Measurements from ENCODE around the gene C1QBP.
"Not testable (repeated sequence)": the region's sequence is repeated elsewhere in the genome, so short reads cannot be mapped to it uniquely, and the experiment has no call there.

The C1QBP gene

DNA sequence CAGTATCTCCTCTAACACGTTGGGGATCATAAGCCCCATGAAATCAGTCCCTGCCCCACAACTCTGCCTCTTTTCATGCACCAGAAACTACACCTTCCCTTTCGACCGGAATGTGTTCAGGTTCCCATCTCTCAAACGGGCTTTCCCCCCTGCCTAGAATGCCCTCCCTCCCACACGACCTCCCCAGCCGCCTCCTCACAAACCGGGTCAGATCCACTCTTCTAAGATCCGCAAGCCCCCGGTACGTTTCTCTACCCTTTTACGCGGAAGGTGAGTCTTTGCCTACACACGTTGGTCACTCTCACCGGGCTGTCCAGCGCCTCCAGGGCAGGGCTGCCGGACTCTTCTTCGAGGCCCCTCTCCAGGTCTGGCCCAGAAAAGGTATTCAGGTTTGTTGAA is 29.1 kb upstream of the C1QBP start:
- no peak for DNase-seq (ENCODE audit: low read depth, low spot score)
- H3K4me3 ChIP-seq (ENCODE audit: low read length) = peak overlapping the region; percentile 90
- WGBS (ENCODE audit: insufficient coverage, insufficient read length) = no CpG with 5 or more reads among the region's 17 CpGs
- no peaks in the 10 kb centered on the region for H3K9me3 ChIP-seq (ENCODE audit: control insufficient read depth, insufficient read depth, low read length)
- no peaks in the 10 kb centered on the region; the same call in 1 of the 2 replicates for H3K36me3 ChIP-seq (ENCODE audit: control insufficient read depth, insufficient read depth, low read length)
- H3K27ac ChIP-seq (ENCODE audit: low read length) = no peak overlapping the region
- H3K4me1 ChIP-seq (ENCODE audit: control insufficient read depth, insufficient read depth, low read length) = no peaks in the 10 kb centered on the region
- H3K27me3 ChIP-seq (ENCODE audit: control insufficient read depth, insufficient read depth, low read length) = no peaks in the 10 kb centered on the region

DNA sequence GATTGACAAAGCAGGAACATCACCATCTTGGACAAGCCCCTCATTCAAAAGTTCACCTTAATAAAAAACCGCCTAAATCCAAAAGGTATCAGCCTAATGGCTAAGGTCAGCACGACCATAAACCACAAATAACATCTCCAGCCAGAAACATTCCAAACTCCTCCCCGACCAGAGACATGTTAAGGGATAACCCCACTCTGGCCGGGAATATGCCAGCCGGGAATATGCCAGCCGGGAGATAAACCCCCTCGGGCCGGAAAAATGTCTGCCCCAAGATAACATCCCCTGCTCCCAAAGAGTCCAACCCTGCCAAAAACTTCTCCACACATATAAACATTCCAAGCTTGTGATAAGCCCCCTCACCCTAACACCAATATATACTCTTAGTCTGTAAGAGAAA is 28.5 kb upstream of the C1QBP start:
- no peak for DNase-seq (ENCODE audit: low read depth, low spot score)
- Histone ChIP-seq H3K4me3 (ENCODE audit: low read length) (peak overlapping the region; percentile 90; the same call in 1 of the 2 replicates), H3K27ac (ENCODE audit: low read length) (no peak overlapping the region), H3K36me3 (ENCODE audit: control insufficient read depth, insufficient read depth, low read length) (no peaks in the 10 kb centered on the region; the same call in 1 of the 2 replicates), H3K9me3 (ENCODE audit: control insufficient read depth, insufficient read depth, low read length) (no peaks in the 10 kb centered on the region), H3K27me3 (ENCODE audit: control insufficient read depth, insufficient read depth, low read length) (no peaks in the 10 kb centered on the region), H3K4me1 (ENCODE audit: control insufficient read depth, insufficient read depth, low read length) (no peaks in the 10 kb centered on the region)
- WGBS (ENCODE audit: insufficient coverage, insufficient read length) = no CpG with 5 or more reads among the region's 8 CpGs

DNA sequence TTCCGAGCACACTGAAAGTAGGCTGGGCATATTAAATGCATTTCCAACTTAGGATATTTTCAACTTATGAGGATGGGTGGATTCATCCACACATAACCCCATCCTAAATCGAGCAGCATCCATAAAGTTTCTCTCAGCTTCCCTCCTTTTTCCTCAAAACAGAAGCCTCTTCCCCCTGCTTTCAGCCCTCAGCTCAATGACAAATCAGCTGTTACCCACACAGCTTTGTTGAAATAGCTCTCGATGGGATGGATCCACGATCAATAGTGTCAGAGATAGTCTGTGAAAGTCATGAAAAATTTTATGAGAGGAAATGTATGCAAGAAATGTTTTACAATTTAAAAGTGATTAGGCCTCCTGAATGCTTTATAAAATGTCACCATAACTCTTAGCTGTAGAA is 27.3 kb upstream of the C1QBP start:
- WGBS (ENCODE audit: insufficient coverage, insufficient read length) = no CpG with 5 or more reads among the region's 4 CpGs
- H3K4me1 ChIP-seq (ENCODE audit: control insufficient read depth, insufficient read depth, low read length) = no peaks in the 10 kb centered on the region
- no peak overlapping the region for H3K27ac ChIP-seq (ENCODE audit: low read length)
- no peaks in the 10 kb centered on the region; the same call in 1 of the 2 replicates for H3K36me3 ChIP-seq (ENCODE audit: control insufficient read depth, insufficient read depth, low read length)
- H3K9me3 ChIP-seq (ENCODE audit: control insufficient read depth, insufficient read depth, low read length) = no peaks in the 10 kb centered on the region
- H3K4me3 ChIP-seq (ENCODE audit: low read length) = no peak overlapping the region
- H3K27me3 ChIP-seq (ENCODE audit: control insufficient read depth, insufficient read depth, low read length) = no peaks in the 10 kb centered on the region
- no peak for DNase-seq (ENCODE audit: low read depth, low spot score)

DNA sequence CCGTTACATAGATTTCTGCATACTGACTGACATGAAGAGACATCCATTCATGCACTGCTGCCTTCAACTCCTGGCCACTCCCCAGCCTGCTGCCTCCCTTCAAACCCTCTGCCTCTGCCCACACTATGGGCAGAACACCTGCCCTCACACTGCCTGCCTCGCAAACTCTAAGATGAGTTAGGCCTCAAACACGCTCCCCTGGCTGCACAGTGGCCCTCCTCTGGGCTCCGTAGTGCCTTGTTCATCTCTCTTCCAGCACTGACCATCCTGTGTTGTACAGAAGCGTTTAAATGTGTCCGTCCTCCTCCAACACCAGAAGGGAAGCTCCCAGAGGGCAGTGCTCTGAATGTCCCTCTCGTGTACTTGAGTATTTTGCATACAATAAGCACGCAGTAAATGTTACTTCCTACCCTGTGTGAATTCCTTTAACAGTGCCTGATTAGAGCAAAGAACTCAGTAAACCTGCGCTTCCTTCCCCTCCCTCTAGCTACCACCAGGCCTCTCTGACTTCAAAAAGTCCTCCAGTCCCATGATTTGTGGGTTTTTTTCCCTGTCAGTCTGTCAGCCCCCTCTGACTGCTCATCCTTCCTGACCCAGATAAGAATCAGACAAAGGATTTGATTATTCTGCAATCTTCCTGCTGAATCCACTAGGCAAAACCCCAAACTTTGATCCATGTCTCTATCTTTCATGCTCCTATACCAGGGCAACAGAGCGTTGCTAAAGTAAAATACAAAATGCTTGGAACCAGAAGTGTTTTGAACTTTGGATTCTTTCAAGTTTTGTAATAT is 26.0 kb upstream of the C1QBP start:
- Histone ChIP-seq H3K4me3 (ENCODE audit: low read length) (no peak overlapping the region), H3K36me3 (ENCODE audit: control insufficient read depth, insufficient read depth, low read length) (peaks cover 5% of the 10 kb centered on the region; the same call in 1 of the 2 replicates), H3K27me3 (ENCODE audit: control insufficient read depth, insufficient read depth, low read length) (no peaks in the 10 kb centered on the region), H3K27ac (ENCODE audit: low read length) (no peak overlapping the region), H3K4me1 (ENCODE audit: control insufficient read depth, insufficient read depth, low read length) (no peaks in the 10 kb centered on the region), H3K9me3 (ENCODE audit: control insufficient read depth, insufficient read depth, low read length) (no peaks in the 10 kb centered on the region)
- WGBS (ENCODE audit: insufficient coverage, insufficient read length) = no CpG with 5 or more reads among the region's 10 CpGs
- no peak for DNase-seq (ENCODE audit: low read depth, low spot score)

DNA sequence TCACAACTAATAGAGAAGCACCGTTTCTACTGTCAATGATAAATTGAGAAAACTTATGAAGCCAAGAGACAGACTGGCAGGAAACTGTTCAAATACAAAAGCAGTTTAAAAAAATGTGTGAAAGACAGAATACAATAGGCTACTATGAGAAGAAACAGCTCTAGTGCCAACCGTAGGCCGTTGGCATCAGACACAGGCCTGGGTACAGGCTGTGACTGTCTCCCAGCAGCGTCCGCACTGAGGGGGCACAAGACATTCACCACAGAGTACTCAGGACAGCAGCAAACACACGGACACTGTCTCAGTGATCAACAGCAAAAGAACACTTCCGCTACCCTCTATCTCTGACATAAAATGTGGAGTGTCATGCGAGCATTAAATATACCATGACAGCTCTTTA is 7.8 kb upstream of the C1QBP start:
- Histone ChIP-seq H3K9me3 (ENCODE audit: control insufficient read depth, insufficient read depth, low read length) (no peaks in the 10 kb centered on the region), H3K4me1 (ENCODE audit: control insufficient read depth, insufficient read depth, low read length) (no peaks in the 10 kb centered on the region), H3K4me3 (ENCODE audit: low read length) (no peak overlapping the region), H3K27me3 (ENCODE audit: control insufficient read depth, insufficient read depth, low read length) (no peaks in the 10 kb centered on the region), H3K27ac (ENCODE audit: low read length) (no peak overlapping the region), H3K36me3 (ENCODE audit: control insufficient read depth, insufficient read depth, low read length) (peaks cover 29% of the 10 kb centered on the region)
- DNase-seq (ENCODE audit: low read depth, low spot score) = no peak
- no CpG with 5 or more reads among the region's 8 CpGs for WGBS (ENCODE audit: insufficient coverage, insufficient read length)

DNA sequence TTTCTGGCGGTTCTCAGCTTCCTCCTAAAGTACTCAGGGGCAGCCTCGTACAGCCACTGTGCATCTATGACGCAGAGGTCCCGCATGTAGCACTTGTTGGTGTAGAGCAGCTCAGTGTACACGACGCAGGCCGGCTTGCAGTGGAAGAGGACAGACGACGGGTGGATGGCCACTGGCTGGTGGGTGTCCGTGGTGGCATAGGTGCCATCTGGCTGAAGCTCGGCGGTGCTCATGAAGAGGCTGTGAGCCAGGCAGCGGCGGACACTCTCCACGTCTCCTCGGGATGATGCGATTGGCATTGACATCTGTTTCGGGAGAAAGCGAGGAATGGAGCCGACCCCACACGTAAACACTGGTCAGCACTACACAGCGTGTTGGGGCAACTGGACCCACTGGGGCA is 5.3 kb upstream of the C1QBP start:
- no peak for DNase-seq (ENCODE audit: low read depth, low spot score)
- WGBS (ENCODE audit: insufficient coverage, insufficient read length) = no CpG with 5 or more reads among the region's 22 CpGs
- no peaks in the 10 kb centered on the region for H3K4me1 ChIP-seq (ENCODE audit: control insufficient read depth, insufficient read depth, low read length)
- no peaks in the 10 kb centered on the region for H3K9me3 ChIP-seq (ENCODE audit: control insufficient read depth, insufficient read depth, low read length)
- H3K36me3 ChIP-seq (ENCODE audit: control insufficient read depth, insufficient read depth, low read length) = peaks cover 24% of the 10 kb centered on the region
- no peak overlapping the region for H3K4me3 ChIP-seq (ENCODE audit: low read length)
- no peak overlapping the region for H3K27ac ChIP-seq (ENCODE audit: low read length)
- H3K27me3 ChIP-seq (ENCODE audit: control insufficient read depth, insufficient read depth, low read length) = no peaks in the 10 kb centered on the region

DNA sequence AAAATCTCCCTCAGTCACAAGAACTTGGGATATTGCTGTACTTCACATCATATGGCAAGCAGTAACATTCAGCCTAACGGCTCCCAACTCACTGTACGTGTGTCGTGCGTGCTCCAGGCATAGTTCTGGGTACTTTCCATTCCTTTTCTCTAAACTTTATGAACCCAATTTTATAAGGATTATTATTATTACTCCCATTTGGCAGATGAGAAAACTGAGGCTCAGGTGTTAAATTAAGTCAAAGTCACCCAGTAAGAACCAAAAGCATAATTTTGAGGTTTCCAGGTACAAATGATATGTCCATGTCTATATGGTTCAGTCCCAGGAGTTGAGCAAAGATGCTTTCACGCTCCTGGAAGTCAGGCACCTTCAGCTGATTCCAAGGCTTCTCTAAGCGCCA is 4.8 kb upstream of the C1QBP start:
- no peaks in the 10 kb centered on the region for H3K27me3 ChIP-seq (ENCODE audit: control insufficient read depth, insufficient read depth, low read length)
- WGBS (ENCODE audit: insufficient coverage, insufficient read length) = no CpG with 5 or more reads among the region's 6 CpGs
- no peak for DNase-seq (ENCODE audit: low read depth, low spot score)
- no peak overlapping the region for H3K4me3 ChIP-seq (ENCODE audit: low read length)
- no peaks in the 10 kb centered on the region for H3K9me3 ChIP-seq (ENCODE audit: control insufficient read depth, insufficient read depth, low read length)
- H3K4me1 ChIP-seq (ENCODE audit: control insufficient read depth, insufficient read depth, low read length) = no peaks in the 10 kb centered on the region
- peaks cover 22% of the 10 kb centered on the region for H3K36me3 ChIP-seq (ENCODE audit: control insufficient read depth, insufficient read depth, low read length)
- H3K27ac ChIP-seq (ENCODE audit: low read length) = no peak overlapping the region

DNA sequence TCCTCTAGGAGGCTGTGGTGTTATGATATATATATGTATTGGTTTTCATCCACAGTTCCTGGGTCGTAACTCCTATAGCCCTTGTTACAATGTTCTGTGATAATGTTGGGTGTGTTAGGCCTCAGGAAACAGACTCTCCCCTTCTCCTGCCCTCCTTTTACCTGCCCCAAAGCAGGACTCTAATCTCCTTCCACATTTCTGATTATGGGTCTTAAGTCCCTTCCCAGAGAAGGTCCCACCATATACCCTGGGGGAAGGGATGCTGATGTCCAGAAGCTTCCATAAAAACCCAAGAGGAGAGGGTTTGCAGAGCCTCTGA is 450 bp upstream of the C1QBP start:
- Histone ChIP-seq H3K27ac (ENCODE audit: low read length) (no peak overlapping the region), H3K4me1 (ENCODE audit: control insufficient read depth, insufficient read depth, low read length) (0 out of 2 replicates have a peak, but pooled peaks cover 1% of the 10 kb centered on the region), H3K27me3 (ENCODE audit: control insufficient read depth, insufficient read depth, low read length) (no peaks in the 10 kb centered on the region), H3K4me3 (ENCODE audit: low read length) (no peak overlapping the region), H3K9me3 (ENCODE audit: control insufficient read depth, insufficient read depth, low read length) (no peaks in the 10 kb centered on the region), H3K36me3 (ENCODE audit: control insufficient read depth, insufficient read depth, low read length) (peaks cover 26% of the 10 kb centered on the region)
- no CpG with 5 or more reads among the region's 1 CpG for WGBS (ENCODE audit: insufficient coverage, insufficient read length)
- no peak for DNase-seq (ENCODE audit: low read depth, low spot score)

DNA sequence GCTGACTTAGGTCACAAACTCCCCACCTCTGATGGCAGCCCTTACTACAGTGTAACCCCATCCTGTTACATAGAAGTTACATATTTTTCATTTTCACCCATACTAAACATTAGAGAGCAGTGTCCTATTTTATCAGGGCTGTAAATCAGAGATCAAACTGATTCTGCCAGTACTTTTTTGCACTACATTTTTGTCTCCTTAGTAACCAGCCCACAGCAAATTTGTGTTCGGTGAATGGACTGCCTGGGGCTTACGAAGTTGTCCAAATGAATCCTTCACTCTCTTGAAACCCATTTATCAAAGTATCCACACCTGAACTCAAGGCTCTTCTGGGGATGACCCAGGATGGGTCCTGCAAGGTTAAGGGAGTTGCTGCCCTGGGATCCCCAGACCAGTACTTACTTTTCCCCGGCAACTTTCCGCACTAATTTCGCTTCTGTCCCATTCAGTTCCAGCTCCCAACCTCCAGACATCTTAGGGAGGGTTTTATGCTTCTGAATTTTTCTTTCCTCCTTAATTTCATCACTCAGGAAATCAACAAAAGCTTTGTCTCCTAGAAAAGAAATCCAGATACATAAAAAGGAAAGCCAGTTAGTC is 1.1 kb downstream of the C1QBP start:
- Histone ChIP-seq H3K27ac (ENCODE audit: low read length) (no peak overlapping the region), H3K9me3 (ENCODE audit: control insufficient read depth, insufficient read depth, low read length) (no peaks in the 10 kb centered on the region), H3K27me3 (ENCODE audit: control insufficient read depth, insufficient read depth, low read length) (no peaks in the 10 kb centered on the region), H3K4me3 (ENCODE audit: low read length) (peak overlapping the region; percentile 100; the same call in 1 of the 2 replicates), H3K36me3 (ENCODE audit: control insufficient read depth, insufficient read depth, low read length) (peaks cover 25% of the 10 kb centered on the region), H3K4me1 (ENCODE audit: control insufficient read depth, insufficient read depth, low read length) (0 out of 2 replicates have a peak, but pooled peaks cover 1% of the 10 kb centered on the region)
- DNase-seq (ENCODE audit: low read depth, low spot score) = no peak
- no CpG with 5 or more reads among the region's 5 CpGs for whole genome bisulfite sequencing (ENCODE audit: insufficient coverage, insufficient read length)

DNA sequence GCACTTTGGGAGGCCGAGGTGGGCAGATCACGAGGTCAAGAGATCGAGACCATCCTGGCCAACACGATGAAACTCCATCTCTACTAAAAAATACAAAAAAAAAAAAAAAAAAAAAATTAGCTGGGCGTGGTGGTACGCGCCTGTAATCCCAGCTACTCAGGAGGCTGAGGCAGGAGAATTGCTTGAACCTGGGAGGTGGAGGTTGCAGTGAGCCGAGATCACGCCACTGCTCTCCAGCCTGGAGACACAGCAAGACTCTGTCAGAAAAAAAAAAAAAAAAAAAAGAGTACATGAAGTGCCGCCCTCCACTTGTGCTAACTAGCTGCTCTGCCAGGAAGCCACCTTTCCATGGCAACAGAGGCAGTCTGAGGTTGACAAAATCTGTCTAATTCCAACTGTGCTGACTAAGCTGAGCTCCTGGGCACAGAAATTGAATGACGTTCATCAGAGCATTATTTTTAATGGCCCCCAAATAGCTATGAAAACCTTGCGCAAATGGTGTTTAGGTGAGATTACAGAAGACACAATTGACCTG is 3.1 kb downstream of the C1QBP start:
- H3K4me3 ChIP-seq (ENCODE audit: low read length); DNase-seq (ENCODE audit: low read depth, low spot score); H3K27ac ChIP-seq (ENCODE audit: low read length); H3K9me3 ChIP-seq (ENCODE audit: control insufficient read depth, insufficient read depth, low read length); H3K4me1 ChIP-seq (ENCODE audit: control insufficient read depth, insufficient read depth, low read length); H3K27me3 ChIP-seq (ENCODE audit: control insufficient read depth, insufficient read depth, low read length): not testable (repeated sequence)
- H3K36me3 ChIP-seq (ENCODE audit: control insufficient read depth, insufficient read depth, low read length) = peaks cover 36% of the 10 kb centered on the region
- no CpG with 5 or more reads among the region's 12 CpGs for WGBS (ENCODE audit: insufficient coverage, insufficient read length)

Data from iPS DF 6.9 (cell line).